ENCODE measurements around the gene NPIPB6.

GRCh38 chr16:28309811-28310311, 53.4 kb downstream of the NPIPB6 start:
- TF ChIP-seq EZH2 (IDR thresholded peaks at IDR 0.05; ENCODE audit: insufficient read depth, poor library complexity, severe bottlenecking) (no peak), EZH2phosphoT487 (IDR thresholded peaks at IDR 0.05; ENCODE audit: insufficient read depth, low read depth) (no peak)

All from GM23248 (cell line).